Rectal smooth muscle tissue (tissue), 1 donor: Measurements from ENCODE around the gene PRSS3.
"Not testable (repeated sequence)": the region's sequence is repeated elsewhere in the genome, so short reads cannot be mapped to it uniquely, and the experiment has no call there.

ENCODE experiments used
- H3K27ac ChIP-seq: one replicate; pipeline ENCODE4 v1.7.0; 2013; ENCODE audit warnings: low read depth, low read length, inconsistent platforms
- H3K27me3 ChIP-seq: one replicate; pipeline ENCODE4 v1.7.0; 2013; ENCODE audit warnings: low read length; ENCODE audit not compliant: control insufficient read depth, insufficient read depth
- H3K36me3 ChIP-seq: one replicate; pipeline ENCODE4 v1.7.0; 2013; ENCODE audit warnings: low read length; ENCODE audit not compliant: control insufficient read depth, insufficient read depth
- H3K4me1 ChIP-seq: one replicate; pipeline ENCODE4 v1.7.0; 2013; ENCODE audit warnings: low read length; ENCODE audit not compliant: control insufficient read depth, insufficient read depth
- H3K4me3 ChIP-seq: one replicate; pipeline ENCODE4 v1.7.0; 2013; ENCODE audit warnings: low read length
- H3K9ac ChIP-seq: one replicate; pipeline ENCODE4 v1.7.0; 2013; ENCODE audit warnings: low read length

Gene PRSS3

DNA sequence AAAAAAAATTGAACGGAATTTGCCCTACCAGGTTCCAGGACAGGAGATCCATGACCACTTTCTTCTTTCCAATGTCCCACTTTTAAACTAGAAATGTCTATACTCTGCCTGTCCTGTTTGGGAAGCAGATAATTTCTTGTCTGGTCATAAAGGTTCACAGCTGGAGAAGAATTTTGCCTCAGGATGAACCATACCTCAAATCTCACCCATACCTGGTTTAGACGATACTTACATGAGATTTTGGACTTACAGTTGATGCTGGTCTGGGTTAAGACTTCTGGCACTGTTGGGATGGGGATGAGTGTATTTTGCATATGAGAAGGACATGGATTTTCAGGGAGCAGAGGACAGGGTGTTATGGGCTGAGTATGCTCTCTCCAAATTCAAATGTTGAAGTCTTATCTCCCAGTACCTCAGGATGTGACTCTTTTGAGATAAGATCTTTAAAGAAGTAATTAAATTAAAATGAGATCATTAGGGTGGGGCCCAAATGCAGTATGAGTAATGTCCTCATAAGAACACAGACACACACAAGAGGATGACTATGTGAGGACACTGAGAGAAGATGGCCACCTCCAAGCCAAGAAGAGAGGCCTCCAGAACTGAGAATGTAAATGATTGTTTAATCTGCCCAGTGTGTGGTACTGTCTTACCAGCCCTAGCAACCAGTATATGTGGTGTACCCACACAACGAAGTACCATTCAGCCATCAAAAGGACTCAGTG lies 25.0 kb upstream of the PRSS3 start:
- not testable (repeated sequence) for H3K27ac ChIP-seq, H3K4me1 ChIP-seq, H3K9ac ChIP-seq, H3K27me3 ChIP-seq, H3K4me3 ChIP-seq, H3K36me3 ChIP-seq

DNA sequence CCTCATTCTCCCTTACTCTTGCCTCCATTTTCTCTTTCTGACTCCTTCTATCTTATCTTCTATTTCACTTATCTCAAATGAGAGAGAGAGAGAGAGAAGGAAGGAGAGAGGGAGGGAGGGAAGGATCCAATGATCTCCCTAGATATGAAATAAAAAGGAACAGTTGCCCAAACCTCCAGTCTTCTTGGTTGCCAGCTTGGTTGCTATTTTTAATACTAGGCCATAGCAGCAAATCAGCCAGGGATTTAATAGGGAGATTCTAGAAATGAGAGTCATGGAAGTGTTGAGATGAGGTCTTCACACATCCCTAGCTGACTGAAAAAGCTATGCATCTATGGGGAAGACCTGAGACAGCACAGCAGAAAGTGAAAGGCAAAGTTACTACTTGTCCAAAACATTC lies 22.2 kb upstream of the PRSS3 start:
- not testable (repeated sequence) for H3K27ac ChIP-seq, H3K36me3 ChIP-seq, H3K4me3 ChIP-seq, H3K9ac ChIP-seq, H3K4me1 ChIP-seq, H3K27me3 ChIP-seq

DNA sequence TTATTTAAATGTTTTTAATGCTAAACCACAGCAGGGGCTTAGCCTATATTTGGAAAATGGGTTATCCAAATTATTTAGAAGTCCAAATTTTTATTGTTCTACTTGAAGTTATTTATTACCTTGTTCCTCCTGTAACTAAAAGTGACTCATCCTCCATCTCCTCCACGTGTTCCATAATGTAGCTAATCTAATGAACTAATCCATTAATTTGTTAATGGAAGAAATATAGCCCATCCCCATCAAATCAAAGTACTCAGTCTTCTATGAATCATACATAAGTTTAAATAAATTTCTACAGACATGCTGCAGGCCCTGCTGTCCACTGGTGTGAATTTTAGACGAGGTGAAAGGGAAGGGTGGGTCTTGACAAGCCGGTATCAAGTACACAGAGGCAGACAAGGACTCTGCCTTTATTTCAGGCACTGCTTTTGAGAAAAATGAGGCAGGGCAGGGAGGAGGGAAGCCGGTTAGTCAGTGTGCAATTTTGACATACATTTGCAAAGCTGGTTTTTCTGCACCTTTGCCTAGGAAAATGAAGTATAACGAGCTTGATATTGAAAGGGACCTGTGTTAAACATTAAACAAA lies 21.2 kb upstream of the PRSS3 start:
- not testable (repeated sequence) for H3K4me3 ChIP-seq, H3K9ac ChIP-seq, H3K27me3 ChIP-seq, H3K36me3 ChIP-seq, H3K27ac ChIP-seq, H3K4me1 ChIP-seq

DNA sequence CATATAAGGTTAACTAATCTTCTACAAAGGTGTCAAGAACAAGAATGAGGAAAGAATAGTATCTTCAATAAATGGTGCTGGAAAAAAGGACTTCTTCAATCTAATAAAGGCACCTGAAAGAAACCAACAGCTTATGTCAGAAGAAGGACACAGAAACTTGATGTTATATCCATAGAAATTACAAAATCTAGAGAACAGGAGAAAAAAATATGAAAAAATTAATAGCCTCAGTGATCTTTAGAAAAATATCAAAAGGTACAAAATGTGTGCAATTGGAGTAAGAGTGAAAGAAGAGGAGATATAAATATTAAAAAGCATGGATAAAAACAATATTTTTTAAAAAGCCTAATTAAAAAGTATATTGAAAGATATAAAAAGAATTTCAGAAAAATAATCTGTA lies 18.8 kb upstream of the PRSS3 start:
- Histone ChIP-seq H3K4me3 (no peak overlapping the region), H3K9ac (no peak overlapping the region), H3K36me3 (no peaks in the 10 kb centered on the region), H3K27me3 (no peaks in the 10 kb centered on the region), H3K27ac (no peak overlapping the region), H3K4me1 (no peaks in the 10 kb centered on the region)

DNA sequence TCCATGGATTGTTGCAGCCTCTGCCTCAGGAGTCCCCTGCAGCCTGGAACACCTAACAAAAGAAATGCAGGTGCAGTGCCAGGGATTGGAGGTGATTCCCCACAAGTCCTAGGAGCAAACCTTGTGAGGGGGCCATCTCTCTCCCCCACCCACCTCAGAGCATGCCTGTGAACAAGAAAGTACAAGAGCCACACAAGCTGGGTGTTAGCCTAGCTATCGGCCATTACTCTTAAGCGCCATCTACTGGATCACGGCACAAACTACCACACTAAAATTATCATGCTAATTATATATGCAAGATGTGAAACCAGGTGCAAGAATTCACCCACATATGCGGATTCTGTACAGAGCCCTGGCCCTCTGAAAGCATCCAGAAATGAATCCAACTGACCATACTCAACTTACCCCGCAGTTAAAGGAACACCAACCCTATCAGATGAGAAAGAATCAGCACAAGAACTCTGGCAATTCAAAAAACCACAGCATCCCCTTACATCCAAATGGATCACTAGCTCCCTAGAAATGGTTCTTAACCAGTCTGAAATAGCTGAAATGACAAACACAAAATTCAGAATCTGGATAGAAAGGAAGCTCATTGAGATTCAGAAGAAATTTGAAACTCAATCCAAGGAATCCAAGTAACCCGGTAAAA lies 16.5 kb upstream of the PRSS3 start:
- Histone ChIP-seq H3K27ac (no peak overlapping the region), H3K4me3 (no peak overlapping the region), H3K36me3 (no peaks in the 10 kb centered on the region)

DNA sequence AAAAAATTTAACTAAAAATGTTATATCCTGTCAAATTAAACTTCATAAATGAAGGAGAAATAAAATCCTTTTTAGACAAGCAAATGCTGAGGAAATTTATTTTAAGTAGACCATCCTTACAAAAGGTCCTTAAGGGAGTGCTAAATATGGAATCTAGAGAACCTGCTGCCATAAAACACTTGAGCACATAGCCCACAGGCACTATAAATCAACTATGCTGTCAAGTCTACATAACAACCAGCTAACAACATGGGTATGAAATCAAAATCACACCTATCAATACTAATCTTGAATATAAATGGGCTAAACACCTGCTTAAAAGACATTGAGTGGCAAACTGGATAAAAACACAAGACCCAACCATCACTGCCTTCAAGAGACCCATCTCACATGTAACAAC lies 15.1 kb upstream of the PRSS3 start:
- Histone ChIP-seq H3K27me3 (no peaks in the 10 kb centered on the region), H3K27ac (no peak overlapping the region), H3K4me1 (no peaks in the 10 kb centered on the region), H3K4me3 (no peak overlapping the region), H3K9ac (no peak overlapping the region), H3K36me3 (no peaks in the 10 kb centered on the region)

More for the DNA sequence above, 16.5 kb upstream of the PRSS3 start:
- Histone ChIP-seq H3K4me1 (no peaks in the 10 kb centered on the region), H3K27me3 (no peaks in the 10 kb centered on the region), H3K9ac (no peak overlapping the region)

DNA sequence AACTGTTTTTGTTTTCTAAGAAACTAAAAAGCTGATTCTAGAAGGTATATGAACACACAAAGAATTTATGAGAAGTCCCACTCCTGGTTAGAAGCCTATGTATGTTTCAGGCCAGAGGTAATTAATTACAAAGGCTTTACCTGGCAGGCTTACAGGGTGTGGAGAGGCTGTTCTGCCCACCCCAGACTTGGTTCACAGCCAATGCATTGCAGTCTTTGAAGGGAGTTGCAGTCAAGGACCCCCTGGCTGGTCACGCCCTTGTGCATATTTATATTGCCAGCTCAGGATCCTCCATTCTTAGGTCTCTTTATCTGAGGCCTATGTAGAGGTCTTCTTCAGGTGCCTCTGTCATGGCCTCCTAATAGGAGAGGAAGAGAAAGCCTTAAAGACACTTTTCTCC lies 13.6 kb upstream of the PRSS3 start:
- Histone ChIP-seq H3K9ac (no peak overlapping the region), H3K4me1 (no peaks in the 10 kb centered on the region), H3K27ac (no peak overlapping the region), H3K4me3 (no peak overlapping the region), H3K27me3 (no peaks in the 10 kb centered on the region), H3K36me3 (no peaks in the 10 kb centered on the region)

DNA sequence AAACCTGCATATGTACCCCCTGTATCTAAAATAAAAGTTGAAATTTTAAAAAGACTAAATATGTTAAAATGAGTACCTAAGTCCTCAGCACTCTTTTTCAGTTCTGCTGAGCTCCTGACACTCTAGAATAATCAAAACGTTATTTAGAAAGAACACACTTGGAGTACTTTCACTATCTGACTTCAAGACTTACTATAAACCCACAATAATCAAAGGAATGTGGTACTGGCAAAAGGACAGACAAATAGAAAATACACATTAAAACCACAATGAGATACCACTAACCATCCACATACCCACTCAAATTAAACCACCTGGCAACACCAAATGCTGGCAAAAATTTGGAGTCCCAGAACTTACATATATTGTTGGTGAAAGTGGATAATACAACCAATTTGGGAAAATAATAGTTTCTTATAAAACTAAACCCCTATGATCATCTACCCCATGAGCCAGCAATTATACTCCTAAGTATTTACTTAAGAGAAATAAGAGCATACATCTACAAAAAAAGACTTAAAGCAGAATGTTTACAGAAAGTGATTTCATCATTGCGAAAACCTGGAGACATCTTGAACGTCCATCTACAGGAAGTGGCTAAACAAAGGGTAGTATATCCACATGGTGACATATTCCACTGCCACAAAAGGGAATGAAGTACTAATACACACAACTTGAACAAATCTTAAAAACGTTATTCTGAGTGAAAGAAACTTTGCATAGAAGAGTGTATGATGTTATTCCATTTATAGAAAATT lies 12.8 kb upstream of the PRSS3 start:
- no peak overlapping the region for H3K9ac ChIP-seq
- no peaks in the 10 kb centered on the region for H3K4me1 ChIP-seq
- H3K27ac ChIP-seq: no peak overlapping the region
- no peaks in the 10 kb centered on the region for H3K27me3 ChIP-seq
- no peak overlapping the region for H3K4me3 ChIP-seq
- no peaks in the 10 kb centered on the region for H3K36me3 ChIP-seq

DNA sequence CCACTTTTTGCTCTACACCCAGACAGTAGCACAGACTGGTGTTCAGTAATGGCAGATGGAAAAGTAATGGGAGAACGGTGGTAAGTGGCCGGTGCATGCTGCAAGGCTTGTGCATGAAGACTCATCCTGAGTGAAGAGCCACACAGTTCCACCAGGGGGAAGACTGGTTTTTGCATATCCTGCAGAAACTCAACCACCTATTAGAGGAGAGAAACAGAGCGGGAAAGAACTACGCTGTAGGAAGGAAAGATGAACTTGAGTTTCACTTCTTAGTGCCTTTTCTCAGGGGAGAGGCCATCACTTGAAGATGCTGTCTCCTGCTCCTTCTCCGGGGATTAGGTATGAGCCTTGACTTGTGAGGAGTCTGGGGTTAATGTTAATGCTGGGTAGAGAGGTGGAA lies 9.4 kb upstream of the PRSS3 start:
- Histone ChIP-seq H3K27me3 (no peaks in the 10 kb centered on the region), H3K9ac (no peak overlapping the region), H3K27ac (no peak overlapping the region), H3K36me3 (no peaks in the 10 kb centered on the region), H3K4me3 (no peak overlapping the region), H3K4me1 (no peaks in the 10 kb centered on the region)

DNA sequence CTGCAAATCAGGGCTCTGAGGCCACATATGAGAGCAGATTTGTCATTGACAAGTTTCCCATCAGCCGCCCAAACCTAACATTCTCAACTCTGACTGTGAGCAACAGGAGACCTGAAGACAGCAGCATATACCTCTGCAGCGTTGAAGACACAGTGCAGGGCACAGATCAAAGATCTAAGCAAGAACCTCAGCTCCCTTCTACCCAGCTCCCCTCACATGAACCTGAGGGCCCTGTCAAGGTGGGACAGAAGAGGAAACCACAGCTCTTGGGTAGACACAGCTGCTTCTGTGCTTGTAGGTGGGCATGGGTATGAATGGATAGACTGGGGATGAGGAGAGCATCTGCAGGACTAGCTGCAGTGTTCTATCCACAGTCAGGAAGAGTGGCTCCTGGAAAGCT lies 8.7 kb upstream of the PRSS3 start:
- Histone ChIP-seq H3K36me3 (no peaks in the 10 kb centered on the region), H3K27ac (no peak overlapping the region), H3K4me1 (no peaks in the 10 kb centered on the region), H3K27me3 (no peaks in the 10 kb centered on the region), H3K9ac (no peak overlapping the region), H3K4me3 (no peak overlapping the region)

DNA sequence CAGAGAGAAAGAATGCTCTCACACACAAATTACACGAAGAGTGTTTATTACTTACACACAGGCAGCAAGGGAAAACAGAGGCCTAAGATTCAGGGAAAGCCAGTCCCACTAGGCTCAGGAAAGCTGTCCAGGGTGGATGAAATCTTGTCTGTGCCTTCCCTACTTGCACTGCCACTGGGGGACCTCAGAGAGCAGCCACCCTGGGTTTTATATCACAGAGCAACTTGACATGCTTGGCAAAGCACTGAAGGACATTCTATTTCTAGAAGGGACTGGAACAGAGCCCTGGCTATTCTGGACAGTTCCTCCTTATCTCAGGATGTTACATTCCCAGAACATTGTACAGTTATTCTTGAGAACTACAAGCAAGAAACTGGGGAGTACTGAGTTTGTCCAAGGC lies 7.5 kb upstream of the PRSS3 start:
- Histone ChIP-seq H3K9ac (no peak overlapping the region), H3K4me1 (no peaks in the 10 kb centered on the region), H3K36me3 (no peaks in the 10 kb centered on the region), H3K4me3 (no peak overlapping the region), H3K27ac (no peak overlapping the region), H3K27me3 (no peaks in the 10 kb centered on the region)

DNA sequence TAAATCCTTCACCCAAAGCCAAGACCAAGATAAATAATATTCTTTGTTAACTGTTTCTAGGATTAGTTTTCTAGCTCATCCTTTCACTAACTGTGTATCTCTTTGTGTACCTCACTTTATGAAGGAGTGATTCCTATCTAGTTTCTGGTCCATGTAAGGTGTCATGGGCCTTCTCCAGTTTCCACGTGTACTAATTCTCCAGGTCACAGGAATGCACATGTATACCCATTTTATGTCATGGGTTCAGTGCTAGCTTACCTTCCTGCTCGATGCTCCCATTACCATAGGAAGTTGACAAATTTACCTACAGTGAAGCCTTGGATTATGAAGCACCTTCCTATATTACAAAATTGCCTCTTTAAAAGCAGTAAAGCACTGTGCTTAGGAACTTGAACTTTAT lies 5.9 kb upstream of the PRSS3 start:
- not testable (repeated sequence) for H3K27me3 ChIP-seq, H3K9ac ChIP-seq, H3K36me3 ChIP-seq, H3K4me1 ChIP-seq, H3K4me3 ChIP-seq, H3K27ac ChIP-seq
